Glutamatergic neuron (in vitro differentiated cells): Measurements from ENCODE around the gene CDH23. TPM values are rescaled to one million over a fixed set of nuclear protein-coding genes. Genes with fewer than 3 reads are reported as not detected.

Experiments
- DNase-seq: peaks from one replicate; pipeline ENCODE4 v3.0.0; 2022
- H3K27ac Mint-ChIP-seq: one replicate; pipeline ENCODE4 v1.8.0; 2020; ENCODE audit warnings: mild to moderate bottlenecking, mixed read lengths, inconsistent platforms; ENCODE audit not compliant: unreplicated experiment
- H3K27me3 Mint-ChIP-seq: one replicate; pipeline ENCODE4 v1.8.0; 2020; ENCODE audit warnings: mild to moderate bottlenecking, moderate library complexity, mixed read lengths, inconsistent platforms; ENCODE audit not compliant: unreplicated experiment
- H3K36me3 Mint-ChIP-seq: one replicate; pipeline ENCODE4 v1.8.0; 2020; ENCODE audit warnings: mild to moderate bottlenecking, mixed read lengths, inconsistent platforms; ENCODE audit not compliant: unreplicated experiment
- H3K4me1 Mint-ChIP-seq: one replicate; pipeline ENCODE4 v1.8.0; 2020; ENCODE audit warnings: mild to moderate bottlenecking, low read depth, mixed read lengths, inconsistent platforms; ENCODE audit not compliant: unreplicated experiment
- H3K4me3 Mint-ChIP-seq: one replicate; pipeline ENCODE4 v1.8.0; 2020; ENCODE audit warnings: mild to moderate bottlenecking, mixed read lengths, inconsistent platforms; ENCODE audit not compliant: unreplicated experiment
- H3K9me3 Mint-ChIP-seq: one replicate; pipeline ENCODE4 v1.8.0; 2020; ENCODE audit warnings: mild to moderate bottlenecking, moderate library complexity, mixed read lengths, inconsistent platforms; ENCODE audit not compliant: unreplicated experiment
- total RNA-seq: library from RNA; stranded (reverse); fragmentation: NEBNext Ultra II Directional; extraction: Animal tissue kit (Norgen Biotek cat#: 25700); gene quantifications from one replicate; pipeline ENCODE4 v1.2.1, GENCODE V29; 2021; ENCODE audit not compliant: unreplicated experiment
- TF ChIP-seq, protein P1 (sequence below): fragments of 200-600 bp; sonication (generic); IDR thresholded peaks from one replicate; pipeline ENCODE4 v1.5.0; 2021; ENCODE audit not compliant: partially characterized antibody, unreplicated experiment

The CDH23 gene
- total RNA-seq, 1 donor from 2014 or later: 2.0 TPM

DNA sequence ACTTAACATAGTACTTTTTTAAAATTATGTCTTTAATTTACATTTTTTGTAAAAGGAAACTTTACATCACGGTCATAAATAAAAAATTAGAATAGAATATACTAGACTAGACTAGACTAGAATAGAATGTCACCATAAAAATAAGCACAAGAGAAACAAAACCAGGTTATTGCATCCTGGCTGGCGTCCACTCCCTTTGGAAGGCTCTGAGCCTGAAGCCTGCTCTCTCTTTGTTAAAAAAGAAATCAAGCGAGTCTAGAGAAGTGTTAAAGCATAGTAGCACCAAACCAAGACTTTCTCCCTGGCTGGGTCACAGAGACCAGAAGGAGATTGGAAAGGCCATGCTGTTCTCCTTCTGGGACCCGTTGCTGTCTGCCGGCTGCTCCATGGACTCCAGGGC, 218.2 kb downstream of the CDH23 start:
- Mint-ChIP-seq H3K9me3 (peaks cover 13% of the 10 kb centered on the region), H3K4me1 (peaks cover 18% of the 10 kb centered on the region), H3K27ac (no peak overlapping the region), H3K27me3 (peaks cover 5% of the 10 kb centered on the region), H3K4me3 (no peak overlapping the region), H3K36me3 (peaks cover 6% of the 10 kb centered on the region)
- TF ChIP-seq, protein P1, sequence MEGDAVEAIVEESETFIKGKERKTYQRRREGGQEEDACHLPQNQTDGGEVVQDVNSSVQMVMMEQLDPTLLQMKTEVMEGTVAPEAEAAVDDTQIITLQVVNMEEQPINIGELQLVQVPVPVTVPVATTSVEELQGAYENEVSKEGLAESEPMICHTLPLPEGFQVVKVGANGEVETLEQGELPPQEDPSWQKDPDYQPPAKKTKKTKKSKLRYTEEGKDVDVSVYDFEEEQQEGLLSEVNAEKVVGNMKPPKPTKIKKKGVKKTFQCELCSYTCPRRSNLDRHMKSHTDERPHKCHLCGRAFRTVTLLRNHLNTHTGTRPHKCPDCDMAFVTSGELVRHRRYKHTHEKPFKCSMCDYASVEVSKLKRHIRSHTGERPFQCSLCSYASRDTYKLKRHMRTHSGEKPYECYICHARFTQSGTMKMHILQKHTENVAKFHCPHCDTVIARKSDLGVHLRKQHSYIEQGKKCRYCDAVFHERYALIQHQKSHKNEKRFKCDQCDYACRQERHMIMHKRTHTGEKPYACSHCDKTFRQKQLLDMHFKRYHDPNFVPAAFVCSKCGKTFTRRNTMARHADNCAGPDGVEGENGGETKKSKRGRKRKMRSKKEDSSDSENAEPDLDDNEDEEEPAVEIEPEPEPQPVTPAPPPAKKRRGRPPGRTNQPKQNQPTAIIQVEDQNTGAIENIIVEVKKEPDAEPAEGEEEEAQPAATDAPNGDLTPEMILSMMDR: no peak
- no peak for DNase-seq

DNA sequence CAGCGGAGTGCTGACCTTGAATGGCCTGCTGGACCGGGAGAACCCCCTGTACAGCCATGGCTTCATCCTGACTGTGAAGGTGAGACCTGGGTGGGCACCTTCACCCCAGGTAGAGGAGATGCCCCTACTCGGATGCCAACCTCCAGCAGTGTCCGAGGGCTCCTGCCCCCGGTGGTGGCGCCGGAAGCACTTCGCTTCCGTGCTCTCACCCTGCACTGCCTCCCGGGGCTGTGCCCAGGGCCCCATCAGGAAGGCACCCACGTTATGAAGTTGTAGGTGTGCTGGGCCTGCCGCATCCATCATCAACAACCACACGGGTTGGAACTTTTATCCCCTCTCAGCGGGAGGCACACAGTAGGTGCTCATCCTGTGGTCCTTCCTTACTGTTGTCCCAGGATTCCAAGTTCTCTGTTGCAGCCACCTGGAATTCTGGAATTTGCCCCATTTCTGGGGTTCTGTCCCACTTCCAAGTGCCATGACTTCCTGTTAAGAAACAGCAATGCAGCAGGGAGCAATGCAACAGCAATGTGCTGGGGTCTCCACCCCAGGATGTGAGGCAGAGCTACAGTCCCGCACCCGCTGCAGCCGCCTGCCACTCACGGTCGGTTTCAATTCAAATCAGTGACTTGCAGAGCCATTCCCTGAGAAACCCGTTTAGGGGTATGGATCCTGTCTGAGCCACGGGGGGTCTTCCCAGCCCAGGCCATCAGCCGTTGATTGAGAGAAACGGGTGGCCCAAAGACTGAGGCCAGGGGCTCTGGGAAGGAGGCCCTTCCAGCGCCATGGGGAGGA, 219.0 kb downstream of the CDH23 start:
- Mint-ChIP-seq H3K4me1 (peaks cover 11% of the 10 kb centered on the region), H3K27me3 (peaks cover 5% of the 10 kb centered on the region), H3K27ac (no peak overlapping the region), H3K9me3 (peaks cover 13% of the 10 kb centered on the region), H3K4me3 (no peak overlapping the region), H3K36me3 (peaks cover 6% of the 10 kb centered on the region)
- no peak for DNase-seq
- TF ChIP-seq, protein P1: no peak

DNA sequence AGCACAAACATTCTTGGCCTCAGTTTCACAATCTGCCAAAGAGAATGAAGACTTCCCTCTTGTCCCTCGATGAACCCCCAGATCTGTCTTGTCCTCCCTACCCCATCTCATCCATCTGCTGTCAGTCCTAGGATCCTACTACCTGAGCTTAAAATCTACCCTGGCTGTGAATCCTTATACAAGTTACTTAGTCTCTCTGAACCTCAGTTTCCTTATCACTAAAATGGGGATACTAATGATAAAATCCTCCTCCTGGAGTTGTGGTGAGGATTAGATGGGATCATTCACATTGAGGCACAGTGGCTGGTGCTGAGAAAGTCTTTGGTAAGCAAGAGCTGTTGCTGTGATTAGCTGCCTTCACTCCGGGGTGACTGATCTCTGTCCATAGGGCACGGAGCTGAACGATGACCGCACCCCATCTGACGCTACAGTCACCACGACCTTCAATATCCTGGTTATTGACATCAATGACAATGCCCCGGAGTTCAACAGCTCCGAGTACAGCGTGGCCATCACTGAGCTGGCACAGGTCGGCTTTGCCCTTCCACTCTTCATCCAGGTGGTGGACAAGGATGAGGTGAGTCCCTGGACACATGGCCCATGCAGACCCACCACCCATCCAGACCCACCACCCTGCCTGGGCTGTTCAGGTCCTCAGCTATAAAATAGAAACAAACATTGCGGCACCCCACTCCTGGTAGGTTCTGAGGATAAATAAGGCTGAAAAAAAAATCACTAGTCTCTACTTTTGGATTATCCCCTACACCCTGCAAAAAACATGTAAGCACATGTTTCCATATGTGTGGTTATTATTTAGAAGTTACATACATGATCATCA, 220.3 kb downstream of the CDH23 start:
- no peak for DNase-seq
- TF ChIP-seq, protein P1: no peak
- Mint-ChIP-seq H3K36me3 (peaks cover 6% of the 10 kb centered on the region), H3K4me1 (peaks cover 10% of the 10 kb centered on the region), H3K27ac (no peak overlapping the region), H3K4me3 (peak overlapping the region; percentile 42), H3K9me3 (peaks cover 12% of the 10 kb centered on the region), H3K27me3 (peaks cover 6% of the 10 kb centered on the region)

DNA sequence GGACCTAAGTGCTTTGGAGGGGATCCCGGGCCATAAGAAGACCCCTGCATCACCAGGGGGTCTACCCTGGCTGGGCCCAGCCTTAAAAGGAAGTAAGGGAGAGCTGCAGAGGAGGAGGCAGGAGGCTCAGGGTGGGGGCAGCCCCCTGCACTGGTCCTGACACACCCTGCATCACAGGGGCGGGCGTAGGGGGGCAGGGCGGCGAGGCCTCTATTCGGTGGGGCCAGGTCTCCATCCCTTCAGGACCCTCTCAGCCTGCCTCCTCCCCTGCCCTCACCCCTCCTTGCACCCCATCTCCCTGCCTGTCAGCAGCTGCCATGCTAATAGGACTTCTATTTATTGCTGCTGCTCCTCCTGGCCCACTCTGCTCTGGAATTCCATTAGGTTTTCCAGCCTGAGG, 221.5 kb downstream of the CDH23 start:
- DNase-seq: no peak
- Mint-ChIP-seq H3K36me3 (peaks cover 6% of the 10 kb centered on the region), H3K27me3 (peaks cover 8% of the 10 kb centered on the region), H3K4me1 (peaks cover 8% of the 10 kb centered on the region), H3K27ac (no peak overlapping the region), H3K4me3 (no peak overlapping the region), H3K9me3 (peaks cover 9% of the 10 kb centered on the region)
- TF ChIP-seq, protein P1: no peak

DNA sequence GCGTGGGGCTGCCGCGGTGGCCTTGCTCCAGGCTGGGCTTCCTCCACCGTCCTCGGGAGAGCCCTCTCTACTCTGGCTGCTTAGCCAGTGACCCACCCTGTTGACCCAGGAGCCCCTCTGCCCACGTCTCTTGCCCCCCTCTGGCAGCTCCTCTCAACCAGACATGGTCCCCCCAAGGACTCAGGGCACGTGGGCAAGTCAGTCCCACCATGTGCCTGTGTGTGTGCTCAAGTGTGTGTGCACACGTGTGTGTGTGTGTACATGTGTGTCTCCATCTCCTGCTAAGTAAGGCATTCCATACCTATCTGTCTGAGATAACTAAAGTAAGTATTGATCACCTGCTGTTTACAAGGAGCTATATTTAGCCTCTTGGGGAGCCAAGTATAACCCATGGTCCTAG, 221.9 kb downstream of the CDH23 start:
- peaks cover 9% of the 10 kb centered on the region for H3K9me3 Mint-ChIP-seq
- peaks cover 6% of the 10 kb centered on the region for H3K36me3 Mint-ChIP-seq
- peaks cover 8% of the 10 kb centered on the region for H3K27me3 Mint-ChIP-seq
- H3K4me3 Mint-ChIP-seq: no peak overlapping the region
- TF ChIP-seq, protein P1: no peak
- H3K4me1 Mint-ChIP-seq: peaks cover 8% of the 10 kb centered on the region
- DNase-seq: no peak
- no peak overlapping the region for H3K27ac Mint-ChIP-seq
